ENCODE results near the gene DDX11.
A peak's percentile ranks its signal among the peaks of the same experiment; 100 is the strongest.
"Not testable (repeated sequence)": the region's sequence is repeated elsewhere in the genome, so short reads cannot be mapped to it uniquely, and the experiment has no call there.

Gene DDX11

GRCh38 chr12:31100503-31101208, 27.0 kb downstream of the DDX11 start:
- not testable (repeated sequence) for DNase-seq

GRCh38 chr12:31102125-31102524, 28.5 kb downstream of the DDX11 start:
- not testable (repeated sequence) for DNase-seq

GRCh38 chr12:31102596-31102995, 28.9 kb downstream of the DDX11 start:
- not testable (repeated sequence) for DNase-seq

GRCh38 chr12:31103561-31103975, 29.9 kb downstream of the DDX11 start:
- DNase-seq: not testable (repeated sequence)

GRCh38 chr12:31104220-31104619, 30.6 kb downstream of the DDX11 start:
- DNase-seq: not testable (repeated sequence)

DNA sequence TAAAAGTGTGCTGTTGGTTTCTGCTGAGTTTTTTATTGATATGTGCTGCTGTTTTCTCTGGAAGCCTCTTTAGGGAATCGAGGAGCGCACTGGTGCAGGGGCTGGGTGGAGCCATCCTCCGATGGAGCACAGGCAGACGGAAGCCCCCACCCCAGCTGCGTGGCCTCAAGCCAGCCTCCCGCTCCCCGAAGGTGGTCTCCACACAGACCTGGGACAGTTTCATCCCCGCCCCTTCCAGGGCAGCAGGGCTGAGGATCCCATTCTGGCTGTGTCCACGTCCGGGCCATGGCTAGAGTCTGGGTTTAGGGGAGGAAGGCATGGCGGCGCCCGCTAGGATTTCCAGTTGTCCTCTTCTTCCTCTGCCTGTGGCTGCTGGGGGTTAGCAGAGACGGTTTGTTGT, 31.1 kb downstream of the DDX11 start:
- DNase-seq: not testable (repeated sequence)

DNA sequence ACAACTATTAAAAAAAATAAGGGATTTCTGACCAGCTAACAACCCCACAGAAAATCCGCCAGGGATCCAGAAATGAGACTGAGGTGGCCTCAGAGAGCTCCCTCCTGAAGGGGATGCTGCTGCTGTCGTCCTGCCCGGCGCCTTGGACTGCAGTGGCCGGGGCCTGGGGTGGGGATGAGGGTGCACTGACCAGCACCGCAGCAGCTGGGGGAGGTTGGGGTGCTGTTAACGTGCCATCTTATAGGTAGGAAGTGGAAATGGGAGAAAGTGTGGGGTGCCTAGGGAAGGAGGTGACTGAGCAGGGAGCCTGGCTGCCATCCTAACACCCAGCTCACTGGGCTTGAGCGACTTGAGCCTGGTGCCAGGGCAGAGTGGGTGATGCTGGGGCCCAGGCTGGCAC, 32.0 kb downstream of the DDX11 start:
- no peak for DNase-seq

DNA sequence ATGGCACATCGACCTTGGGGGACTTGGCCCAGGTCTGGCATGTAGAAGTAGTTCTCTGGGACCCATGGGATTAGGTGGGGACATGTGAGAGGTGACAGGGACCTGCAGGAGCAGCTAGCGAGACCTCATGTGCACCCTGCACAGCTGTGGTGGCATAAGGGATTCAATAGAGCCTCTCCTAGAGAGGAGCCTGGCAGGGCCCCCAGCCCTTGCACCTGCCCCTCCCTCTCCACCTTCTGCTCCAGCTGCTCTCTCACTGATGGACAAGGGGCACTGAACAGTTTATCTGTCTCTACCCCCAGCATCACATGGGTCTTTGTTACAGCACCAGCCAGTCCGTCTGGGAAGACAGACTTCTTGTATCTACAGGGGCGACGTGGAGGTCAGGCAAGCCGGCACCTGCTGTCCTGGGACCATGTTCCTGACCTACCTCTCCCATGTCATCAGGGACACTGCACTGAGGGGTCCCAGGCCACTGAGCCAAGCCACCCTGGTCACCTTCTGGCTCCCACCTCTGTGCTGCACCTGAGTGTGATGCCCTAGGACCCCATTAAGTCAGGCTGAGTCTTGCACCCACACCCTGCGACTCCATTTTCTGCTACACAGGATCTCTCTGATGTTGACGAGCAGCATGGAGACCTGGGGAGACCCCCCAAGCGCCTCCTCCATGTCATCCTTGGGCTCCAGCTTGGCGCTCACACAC, 32.6 kb downstream of the DDX11 start:
- no peak for DNase-seq

DNA sequence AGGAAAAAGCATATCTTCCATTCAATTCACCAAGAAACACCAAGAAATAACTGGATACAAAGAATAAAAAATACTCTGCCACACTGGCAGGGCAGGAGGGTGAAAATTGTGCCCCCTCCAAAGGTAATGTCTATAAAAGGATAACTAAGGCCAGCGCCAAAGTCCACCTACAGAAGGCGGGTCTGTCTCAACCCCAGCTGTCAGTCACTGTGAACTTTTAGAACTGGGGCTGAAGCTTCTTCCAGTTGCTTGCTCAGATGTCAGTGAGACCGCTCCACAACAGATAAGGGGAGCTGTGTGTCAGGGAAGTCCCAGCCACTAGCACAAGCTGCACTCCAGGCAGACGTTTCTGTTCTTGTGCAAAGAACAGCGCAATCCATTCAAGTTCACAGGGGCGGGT, 36.1 kb downstream of the DDX11 start:
- not testable (repeated sequence) for DNase-seq

GRCh38 chr12:31110263-31110662, 36.6 kb downstream of the DDX11 start:
- not testable (repeated sequence) for DNase-seq

DNA sequence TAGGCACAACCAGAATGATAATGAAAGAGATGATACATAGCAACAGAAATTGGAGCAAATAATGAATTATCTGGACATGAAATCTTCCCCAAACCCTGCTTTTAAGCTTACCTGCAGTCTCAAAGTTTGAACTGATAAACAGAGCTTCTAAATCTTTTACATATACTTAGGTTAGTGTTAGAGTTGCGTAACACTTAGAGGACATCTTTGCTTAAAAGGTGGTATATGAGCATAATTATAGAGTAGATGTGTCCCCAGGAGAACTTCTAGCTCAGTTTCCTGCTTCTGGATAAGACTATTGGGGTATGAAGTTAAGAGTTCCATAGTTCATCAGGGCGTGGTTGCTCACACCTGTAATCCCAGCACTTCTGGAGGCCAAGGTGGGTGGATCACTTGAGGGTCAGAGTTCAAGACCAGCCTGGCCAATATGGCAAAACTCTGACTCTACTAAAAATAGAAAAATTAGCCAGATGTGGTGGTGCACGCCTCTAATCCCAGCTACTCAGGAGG, 41.5 kb downstream of the DDX11 start:
- DNase-seq: not testable (repeated sequence)

- not testable (repeated sequence) for DNase-seq
Measured at GRCh38 chr12:31116846-31117202, 43.2 kb downstream of the DDX11 start.

- DNase-seq: peak; percentile 84
Measured at GRCh38 chr12:31117203-31118011, 43.7 kb downstream of the DDX11 start.

GRCh38 chr12:31118347-31119191, 44.9 kb downstream of the DDX11 start:
- DNase-seq: peak; percentile 88

DNA sequence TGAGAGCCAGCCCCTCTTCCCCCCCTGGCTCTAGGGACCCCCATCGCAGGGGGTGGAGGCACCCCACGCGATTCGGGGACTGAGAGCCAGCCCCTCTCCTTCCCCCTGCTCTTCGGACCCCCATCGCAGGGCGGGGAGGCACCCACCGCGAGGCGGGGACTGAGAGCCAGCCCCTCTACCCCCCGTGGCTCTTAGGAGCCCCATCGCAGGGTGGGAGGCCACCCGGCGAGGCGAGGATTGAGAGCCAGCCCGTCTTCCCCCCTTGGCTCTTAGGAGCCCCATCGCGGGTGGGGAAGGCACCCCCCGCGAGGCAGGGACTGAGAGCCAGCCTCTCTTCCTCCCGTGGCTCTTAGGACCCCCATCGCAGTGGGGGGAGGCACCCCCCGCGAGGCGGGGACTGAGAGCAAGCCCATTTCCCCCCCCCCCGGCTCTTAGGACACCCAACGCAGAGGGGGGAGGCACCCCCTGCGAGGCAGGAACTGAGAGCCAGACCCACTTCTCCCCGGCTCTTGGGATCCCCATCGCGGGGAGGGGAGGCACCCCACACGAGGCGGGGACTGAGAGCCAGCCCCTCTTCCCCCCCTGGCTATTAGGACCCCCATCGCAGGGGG, 45.6 kb downstream of the DDX11 start:
- no peak for DNase-seq

GRCh38 chr12:31119803-31120211, 46.1 kb downstream of the DDX11 start:
- no peak for DNase-seq

DNA sequence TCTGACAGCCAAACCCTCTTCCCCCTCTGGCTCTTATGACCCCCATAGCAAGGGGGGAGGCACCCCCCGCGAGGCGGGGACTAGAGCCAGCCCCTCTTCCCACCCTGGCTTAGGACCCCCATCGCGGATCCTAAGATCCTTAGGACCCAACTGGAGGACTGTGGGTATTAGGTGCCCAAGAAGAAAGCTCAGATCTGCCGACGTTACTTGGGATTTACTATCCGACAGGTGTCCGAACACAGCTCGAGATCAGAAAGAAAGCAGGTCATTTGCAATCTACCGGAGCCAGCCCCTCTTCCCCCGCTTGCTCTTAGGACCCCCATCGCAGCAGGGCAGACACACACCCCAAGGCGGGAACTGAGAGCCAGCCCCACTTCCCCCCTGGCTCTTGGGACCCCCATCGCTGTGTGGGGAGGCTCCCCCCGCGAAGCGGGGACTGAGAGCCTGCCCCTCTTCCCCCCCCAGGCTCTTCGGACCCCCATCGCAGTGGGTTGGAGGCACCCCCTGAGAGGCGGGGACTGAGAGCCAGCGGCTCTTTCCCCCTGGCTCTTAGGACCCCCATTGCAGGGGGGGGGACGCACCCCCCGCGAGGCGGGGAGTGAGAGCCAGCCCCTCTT, 46.8 kb downstream of the DDX11 start:
- no peak for DNase-seq

DNA sequence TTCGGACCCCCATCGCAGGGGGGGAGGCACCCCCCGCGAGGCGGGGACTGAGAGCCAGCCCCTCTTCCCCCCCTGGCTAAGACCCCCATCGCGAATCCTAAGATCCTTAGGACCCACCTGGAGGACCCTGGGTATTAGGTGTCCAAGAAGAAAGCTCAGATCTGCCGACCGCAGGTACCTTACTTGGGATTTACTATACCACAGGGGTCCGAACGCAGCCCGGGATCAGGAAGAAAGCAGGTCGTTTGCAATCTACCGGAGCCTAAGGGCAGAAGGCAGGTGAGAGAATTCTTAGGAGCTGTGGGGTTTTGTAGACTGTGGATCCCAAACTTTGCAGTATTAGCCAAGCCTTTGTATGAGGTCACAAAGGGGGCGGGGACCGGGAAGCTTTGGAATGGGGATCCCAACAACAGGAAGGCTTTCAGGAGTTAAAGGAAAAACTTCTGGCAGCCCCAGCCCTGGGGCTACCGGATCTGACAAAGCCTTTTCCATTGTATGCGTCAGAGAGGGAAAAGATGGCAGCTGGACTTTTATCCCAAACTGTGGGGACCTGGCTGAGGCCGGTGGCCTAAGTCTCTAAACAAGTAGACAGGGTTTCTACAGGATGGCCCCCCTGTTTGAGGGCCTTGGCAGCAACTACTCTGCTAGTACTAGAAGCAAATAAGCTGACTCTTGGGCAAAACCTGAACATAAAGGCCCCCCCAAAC, 47.5 kb downstream of the DDX11 start:
- DNase-seq: not testable (repeated sequence)

- DNase-seq: no peak
Measured at GRCh38 chr12:31122481-31122880, 48.8 kb downstream of the DDX11 start.

GRCh38 chr12:31124158-31124557, 50.5 kb downstream of the DDX11 start:
- not testable (repeated sequence) for DNase-seq

GRCh38 chr12:31125171-31125570, 51.5 kb downstream of the DDX11 start:
- DNase-seq: not testable (repeated sequence)
